Measurements from ENCODE around the gene SCAF8.

Gene SCAF8

GRCh38 chr6:154849475-154849874 is 116.3 kb downstream of the SCAF8 start:
- Mint-ChIP-seq H3K27me3 (no peaks in the 10 kb centered on the region), H3K4me1 (no peaks in the 10 kb centered on the region), H3K4me3 (no peak overlapping the region), H3K27ac (no peak overlapping the region), H3K9me3 (no peaks in the 10 kb centered on the region), H3K36me3 (peaks cover 33% of the 10 kb centered on the region)
- CTCF ChIA-PET, result no interaction called here
- DNase-seq, result no peak

GRCh38 chr6:154852687-154853086 is 119.5 kb downstream of the SCAF8 start:
- no peaks in the 10 kb centered on the region for H3K9me3 Mint-ChIP-seq
- H3K27ac Mint-ChIP-seq, result no peak overlapping the region
- no peak overlapping the region for H3K4me3 Mint-ChIP-seq
- H3K27me3 Mint-ChIP-seq, result no peaks in the 10 kb centered on the region
- H3K36me3 Mint-ChIP-seq, result peaks cover 25% of the 10 kb centered on the region
- no peaks in the 10 kb centered on the region for H3K4me1 Mint-ChIP-seq
- CTCF ChIA-PET, result interaction anchor here (0.6 to 1.0 kb wide), 3 partner anchors 23 to 177 kb away, joined by 4 to 5 read pairs (median 4); no protein-coding TSS in a partner anchor
- DNase-seq, result no peak

- CTCF ChIA-PET, result interaction anchor here (1.0 to 1.1 kb wide), 2 partner anchors 31 to 182 kb away, joined by 3 to 4 read pairs; no protein-coding TSS in a partner anchor
- Mint-ChIP-seq H3K27me3 (no peaks in the 10 kb centered on the region), H3K4me1 (no peaks in the 10 kb centered on the region), H3K4me3 (no peak overlapping the region), H3K27ac (no peak overlapping the region), H3K9me3 (no peaks in the 10 kb centered on the region), H3K36me3 (peaks cover 6% of the 10 kb centered on the region)
- DNase-seq, result no peak
Observed at GRCh38 chr6:154857529-154857928, 124.3 kb downstream of the SCAF8 start.

- Mint-ChIP-seq H3K9me3 (no peaks in the 10 kb centered on the region), H3K27ac (no peak overlapping the region), H3K4me1 (peaks cover 10% of the 10 kb centered on the region), H3K27me3 (no peaks in the 10 kb centered on the region), H3K4me3 (no peak overlapping the region), H3K36me3 (peaks cover 7% of the 10 kb centered on the region)
- CTCF ChIA-PET, result interaction anchor here (1.5 kb wide), 1 partner anchor 187 kb away, joined by 5 read pairs; no protein-coding TSS in a partner anchor
- no peak for DNase-seq
Observed at GRCh38 chr6:154861825-154862224, 128.6 kb downstream of the SCAF8 start.

- H3K4me1 Mint-ChIP-seq, result peaks cover 10% of the 10 kb centered on the region
- no peaks in the 10 kb centered on the region for H3K9me3 Mint-ChIP-seq
- H3K27ac Mint-ChIP-seq, result no peak overlapping the region
- H3K27me3 Mint-ChIP-seq, result no peaks in the 10 kb centered on the region
- H3K4me3 Mint-ChIP-seq, result no peak overlapping the region
- no peak for DNase-seq
- CTCF ChIA-PET, result interaction anchor here (0.7 to 1.5 kb wide), 2 partner anchors 14 to 187 kb away, joined by 4 to 5 read pairs; no protein-coding TSS in a partner anchor
- H3K36me3 Mint-ChIP-seq, result peaks cover 5% of the 10 kb centered on the region
Observed at GRCh38 chr6:154862536-154862935, 129.3 kb downstream of the SCAF8 start.

GRCh38 chr6:154864066-154864430 is 130.8 kb downstream of the SCAF8 start:
- Mint-ChIP-seq H3K27ac (no peak overlapping the region), H3K27me3 (no peaks in the 10 kb centered on the region), H3K4me3 (no peak overlapping the region), H3K36me3 (peaks cover 5% of the 10 kb centered on the region), H3K9me3 (no peaks in the 10 kb centered on the region), H3K4me1 (peaks cover 10% of the 10 kb centered on the region)
- CTCF ChIA-PET, result no interaction called here
- DNase-seq, result no peak

- Mint-ChIP-seq H3K27ac (peak overlapping the region; percentile 19), H3K9me3 (no peaks in the 10 kb centered on the region), H3K4me3 (no peak overlapping the region), H3K36me3 (peaks cover 5% of the 10 kb centered on the region), H3K4me1 (peaks cover 10% of the 10 kb centered on the region), H3K27me3 (no peaks in the 10 kb centered on the region)
- CTCF ChIA-PET, result interaction anchor here (0.6 kb wide), 1 partner anchor 105 kb away, joined by 3 read pairs; no protein-coding TSS in a partner anchor
- DNase-seq, result no peak
Observed at GRCh38 chr6:154865291-154865690, 132.1 kb downstream of the SCAF8 start.

- CTCF ChIA-PET, result interaction anchor here (0.6 to 1.9 kb wide), 17 partner anchors 8 to 446 kb away, joined by 3 to 10 read pairs (median 3); partner anchors contain the start of gene TFB1M
- DNase-seq, result no peak
- no peaks in the 10 kb centered on the region for H3K27me3 Mint-ChIP-seq
- H3K4me3 Mint-ChIP-seq, result no peak overlapping the region
- no peak overlapping the region for H3K27ac Mint-ChIP-seq
- H3K9me3 Mint-ChIP-seq, result no peaks in the 10 kb centered on the region
- peaks cover 10% of the 10 kb centered on the region for H3K4me1 Mint-ChIP-seq
- H3K36me3 Mint-ChIP-seq, result peaks cover 5% of the 10 kb centered on the region
Observed at GRCh38 chr6:154868143-154868594, 135.0 kb downstream of the SCAF8 start.

- H3K9me3 Mint-ChIP-seq, result no peaks in the 10 kb centered on the region
- H3K27ac Mint-ChIP-seq, result no peak overlapping the region
- no peaks in the 10 kb centered on the region for H3K27me3 Mint-ChIP-seq
- H3K36me3 Mint-ChIP-seq, result peaks cover 4% of the 10 kb centered on the region
- H3K4me3 Mint-ChIP-seq, result no peak overlapping the region
- H3K4me1 Mint-ChIP-seq, result no peaks in the 10 kb centered on the region
- CTCF ChIA-PET, result no interaction called here
- no peak for DNase-seq
Observed at GRCh38 chr6:154872542-154873114, 139.4 kb downstream of the SCAF8 start.

- H3K9me3 Mint-ChIP-seq, result no peaks in the 10 kb centered on the region
- H3K36me3 Mint-ChIP-seq, result peaks cover 4% of the 10 kb centered on the region
- no peak overlapping the region for H3K27ac Mint-ChIP-seq
- no peak for DNase-seq
- CTCF ChIA-PET, result interaction anchor here (0.7 kb wide), 1 partner anchor 375 kb away, joined by 3 read pairs; no protein-coding TSS in a partner anchor
- no peaks in the 10 kb centered on the region for H3K4me1 Mint-ChIP-seq
- H3K27me3 Mint-ChIP-seq, result no peaks in the 10 kb centered on the region
- H3K4me3 Mint-ChIP-seq, result no peak overlapping the region
Observed at GRCh38 chr6:154873546-154873945, 140.3 kb downstream of the SCAF8 start.

GRCh38 chr6:154874773-154875592 is 141.8 kb downstream of the SCAF8 start:
- Mint-ChIP-seq H3K9me3 (no peaks in the 10 kb centered on the region), H3K27ac (no peak overlapping the region), H3K4me1 (no peaks in the 10 kb centered on the region), H3K4me3 (no peak overlapping the region), H3K27me3 (no peaks in the 10 kb centered on the region), H3K36me3 (peaks cover 4% of the 10 kb centered on the region)
- DNase-seq, result no peak
- CTCF ChIA-PET, result no interaction called here

GRCh38 chr6:154876486-154877280 is 143.5 kb downstream of the SCAF8 start:
- Mint-ChIP-seq H3K27ac (no peak overlapping the region), H3K27me3 (no peaks in the 10 kb centered on the region), H3K4me3 (no peak overlapping the region), H3K4me1 (no peaks in the 10 kb centered on the region), H3K9me3 (no peaks in the 10 kb centered on the region), H3K36me3 (peaks cover 4% of the 10 kb centered on the region)
- CTCF ChIA-PET, result interaction anchor here (0.5 to 1.3 kb wide), 3 partner anchors 8 to 14 kb away, joined by 3 to 4 read pairs (median 3); no protein-coding TSS in a partner anchor
- DNase-seq, result no peak

GRCh38 chr6:154878871-154879491 is 145.8 kb downstream of the SCAF8 start:
- no peak for DNase-seq
- H3K36me3 Mint-ChIP-seq, result peaks cover 8% of the 10 kb centered on the region
- H3K27ac Mint-ChIP-seq, result no peak overlapping the region
- no peak overlapping the region for H3K4me3 Mint-ChIP-seq
- CTCF ChIA-PET, result no interaction called here
- H3K27me3 Mint-ChIP-seq, result no peaks in the 10 kb centered on the region
- no peaks in the 10 kb centered on the region for H3K9me3 Mint-ChIP-seq
- no peaks in the 10 kb centered on the region for H3K4me1 Mint-ChIP-seq

GRCh38 chr6:154882107-154882506 is 148.9 kb downstream of the SCAF8 start:
- Mint-ChIP-seq H3K27ac (no peak overlapping the region), H3K4me1 (no peaks in the 10 kb centered on the region), H3K9me3 (no peaks in the 10 kb centered on the region), H3K4me3 (no peak overlapping the region), H3K36me3 (peaks cover 4% of the 10 kb centered on the region), H3K27me3 (no peaks in the 10 kb centered on the region)
- CTCF ChIA-PET, result no interaction called here
- no peak for DNase-seq

Data from activated naive CD4-positive, alpha-beta T cell treated with anti-CD3 and anti-CD28 coated beads, Interleukin-2, amount 10 ng/mL, durations not matched to agents 7 days and 5 days (primary cell).